NB4 (cell line): ENCODE data around the gene MMRN2.

Source experiments
- DNase-seq: peaks from one replicate; pipeline ENCODE4 v3.0.0; 2010; ENCODE audit warnings: low read depth
- H3K4me3 ChIP-seq: one replicate; pipeline ENCODE4 v1.5.1; 2011; ENCODE audit warnings: mild to moderate bottlenecking, low read depth, low read length, moderate library complexity
- MYC ChIP-seq: IDR thresholded peaks from 2 replicates; pipeline ENCODE4 v1.6.1; 2011; ENCODE audit warnings: low read depth, low read length
- POLR2A ChIP-seq: IDR thresholded peaks from 2 replicates; pipeline ENCODE4 v1.6.1; 2011; ENCODE audit warnings: mild to moderate bottlenecking; ENCODE audit not compliant: insufficient read length; ENCODE audit errors: extremely low read depth
- TF ChIP-seq, protein P1 (sequence below): IDR thresholded peaks from one replicate; pipeline ENCODE4 v1.5.1; 2012; ENCODE audit warnings: low read depth, low read length
- TF ChIP-seq, protein P2 (sequence below): IDR thresholded peaks from 2 replicates; pipeline ENCODE4 v1.6.1; 2011; ENCODE audit warnings: low read depth, low read length

MMRN2 gene

DNA sequence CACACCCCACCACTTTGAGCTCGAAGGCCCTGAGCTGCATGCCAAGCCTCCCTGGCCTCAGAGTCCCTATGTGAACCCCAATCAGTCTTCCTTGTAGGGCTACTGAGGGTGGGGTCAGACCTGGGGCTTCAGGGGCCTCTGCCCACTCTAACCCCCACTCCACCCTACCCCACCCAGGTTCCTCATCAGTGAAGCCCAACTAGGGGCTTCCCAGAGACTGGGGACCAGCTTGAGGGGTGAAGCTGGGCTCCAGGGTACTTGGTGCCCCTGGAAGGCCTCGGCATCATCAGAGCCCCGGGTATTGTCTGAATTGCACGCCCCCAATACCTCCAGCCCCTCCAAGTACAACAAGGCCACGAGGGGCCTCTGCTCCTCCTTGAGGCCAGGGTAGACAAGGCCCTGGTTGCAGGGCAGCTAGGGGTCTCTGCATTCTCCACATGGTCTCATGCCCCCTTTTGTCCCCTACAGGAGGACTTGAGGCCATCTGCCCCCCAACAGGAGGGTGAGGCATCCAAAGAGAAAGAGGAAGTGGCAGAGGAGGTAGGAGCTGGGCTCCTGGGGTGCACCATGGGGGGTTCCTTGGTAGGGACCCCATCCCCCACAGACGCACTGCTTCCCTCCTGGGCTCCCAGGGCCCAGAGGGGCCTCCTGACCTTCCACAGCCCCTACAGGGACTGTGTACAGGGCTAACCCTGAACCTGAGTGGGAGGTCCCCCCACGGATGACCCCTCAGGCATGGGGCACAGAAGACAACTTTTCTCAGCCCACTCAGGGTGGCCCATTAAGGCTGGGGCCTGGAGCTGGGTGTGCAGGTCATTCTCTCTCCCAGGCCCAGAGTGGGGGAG lies 4.9 kb upstream of the MMRN2 start:
- DNase-seq: peak; percentile 81
- H3K4me3 ChIP-seq: no peak overlapping the region
- no peak for TF ChIP-seq POLR2A
- TF ChIP-seq, protein P1, sequence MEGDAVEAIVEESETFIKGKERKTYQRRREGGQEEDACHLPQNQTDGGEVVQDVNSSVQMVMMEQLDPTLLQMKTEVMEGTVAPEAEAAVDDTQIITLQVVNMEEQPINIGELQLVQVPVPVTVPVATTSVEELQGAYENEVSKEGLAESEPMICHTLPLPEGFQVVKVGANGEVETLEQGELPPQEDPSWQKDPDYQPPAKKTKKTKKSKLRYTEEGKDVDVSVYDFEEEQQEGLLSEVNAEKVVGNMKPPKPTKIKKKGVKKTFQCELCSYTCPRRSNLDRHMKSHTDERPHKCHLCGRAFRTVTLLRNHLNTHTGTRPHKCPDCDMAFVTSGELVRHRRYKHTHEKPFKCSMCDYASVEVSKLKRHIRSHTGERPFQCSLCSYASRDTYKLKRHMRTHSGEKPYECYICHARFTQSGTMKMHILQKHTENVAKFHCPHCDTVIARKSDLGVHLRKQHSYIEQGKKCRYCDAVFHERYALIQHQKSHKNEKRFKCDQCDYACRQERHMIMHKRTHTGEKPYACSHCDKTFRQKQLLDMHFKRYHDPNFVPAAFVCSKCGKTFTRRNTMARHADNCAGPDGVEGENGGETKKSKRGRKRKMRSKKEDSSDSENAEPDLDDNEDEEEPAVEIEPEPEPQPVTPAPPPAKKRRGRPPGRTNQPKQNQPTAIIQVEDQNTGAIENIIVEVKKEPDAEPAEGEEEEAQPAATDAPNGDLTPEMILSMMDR: no peak
- TF ChIP-seq, protein P2, sequence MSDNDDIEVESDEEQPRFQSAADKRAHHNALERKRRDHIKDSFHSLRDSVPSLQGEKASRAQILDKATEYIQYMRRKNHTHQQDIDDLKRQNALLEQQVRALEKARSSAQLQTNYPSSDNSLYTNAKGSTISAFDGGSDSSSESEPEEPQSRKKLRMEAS: peak; percentile 48
- TF ChIP-seq MYC: 0 out of 2 replicates have a peak, but pooled peaks have one; percentile 35

DNA sequence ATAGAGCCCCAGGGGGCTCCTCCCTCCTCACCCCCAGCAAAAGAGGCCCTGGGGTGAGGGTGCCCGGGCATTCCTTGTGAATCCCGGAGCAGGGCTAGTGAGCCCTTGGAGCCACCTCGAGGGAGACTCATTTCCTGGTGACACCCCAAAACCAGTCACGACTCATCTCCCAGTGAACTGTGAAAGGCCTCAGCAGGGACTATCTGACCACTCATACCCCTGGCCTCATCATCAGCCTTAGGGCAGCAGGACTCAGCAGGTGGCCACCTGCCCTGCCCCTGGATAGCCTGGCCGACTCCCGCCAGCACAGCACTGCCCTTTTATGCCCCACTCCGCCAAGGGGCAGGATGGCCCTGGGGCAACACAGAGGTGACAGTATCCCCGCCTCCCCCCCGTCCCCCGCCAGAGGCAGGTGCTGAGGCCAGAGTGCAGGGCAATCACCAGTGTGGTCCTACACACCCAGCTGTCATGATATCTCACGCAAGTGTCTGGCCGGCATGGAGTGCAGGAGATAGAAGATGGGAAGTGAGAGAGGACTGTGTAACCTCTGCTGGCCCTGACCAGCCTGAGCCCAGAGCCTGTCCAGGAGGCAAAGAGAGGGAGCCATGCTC lies 4.2 kb upstream of the MMRN2 start:
- no peak for DNase-seq
- no peak for TF ChIP-seq MYC
- TF ChIP-seq, protein P1: no peak
- TF ChIP-seq POLR2A: no peak
- TF ChIP-seq, protein P2: no peak
- no peak overlapping the region for H3K4me3 ChIP-seq

DNA sequence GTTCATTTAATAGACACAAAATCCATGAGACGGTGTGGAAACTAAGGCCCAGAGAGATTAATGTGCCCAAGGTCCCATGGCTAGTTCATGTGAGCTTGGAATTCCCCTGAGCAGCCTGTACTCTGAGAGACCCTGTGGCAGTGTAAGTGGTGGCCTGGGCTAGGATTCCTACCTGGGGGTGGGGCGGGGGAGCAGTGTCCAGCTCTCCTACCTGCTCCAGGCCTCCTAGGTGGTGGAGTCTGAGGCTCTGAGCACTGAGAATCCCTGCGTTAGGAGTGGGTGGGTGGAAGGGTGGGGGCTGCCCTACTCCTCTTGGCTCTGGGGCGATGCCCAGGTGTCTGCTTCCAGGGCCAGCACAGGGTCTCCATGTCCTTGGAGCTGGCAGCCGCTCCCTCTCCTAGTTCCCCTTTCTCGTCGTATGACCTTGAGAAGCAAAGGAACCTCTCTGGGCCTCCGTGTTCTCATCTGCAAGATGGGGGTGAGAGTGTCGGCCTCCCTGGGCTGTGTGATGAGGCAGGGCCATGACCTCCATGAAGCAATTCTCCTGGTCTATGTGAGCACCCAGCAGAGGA lies 3.5 kb upstream of the MMRN2 start:
- DNase-seq: no peak
- TF ChIP-seq MYC: no peak
- no peak overlapping the region for H3K4me3 ChIP-seq

DNA sequence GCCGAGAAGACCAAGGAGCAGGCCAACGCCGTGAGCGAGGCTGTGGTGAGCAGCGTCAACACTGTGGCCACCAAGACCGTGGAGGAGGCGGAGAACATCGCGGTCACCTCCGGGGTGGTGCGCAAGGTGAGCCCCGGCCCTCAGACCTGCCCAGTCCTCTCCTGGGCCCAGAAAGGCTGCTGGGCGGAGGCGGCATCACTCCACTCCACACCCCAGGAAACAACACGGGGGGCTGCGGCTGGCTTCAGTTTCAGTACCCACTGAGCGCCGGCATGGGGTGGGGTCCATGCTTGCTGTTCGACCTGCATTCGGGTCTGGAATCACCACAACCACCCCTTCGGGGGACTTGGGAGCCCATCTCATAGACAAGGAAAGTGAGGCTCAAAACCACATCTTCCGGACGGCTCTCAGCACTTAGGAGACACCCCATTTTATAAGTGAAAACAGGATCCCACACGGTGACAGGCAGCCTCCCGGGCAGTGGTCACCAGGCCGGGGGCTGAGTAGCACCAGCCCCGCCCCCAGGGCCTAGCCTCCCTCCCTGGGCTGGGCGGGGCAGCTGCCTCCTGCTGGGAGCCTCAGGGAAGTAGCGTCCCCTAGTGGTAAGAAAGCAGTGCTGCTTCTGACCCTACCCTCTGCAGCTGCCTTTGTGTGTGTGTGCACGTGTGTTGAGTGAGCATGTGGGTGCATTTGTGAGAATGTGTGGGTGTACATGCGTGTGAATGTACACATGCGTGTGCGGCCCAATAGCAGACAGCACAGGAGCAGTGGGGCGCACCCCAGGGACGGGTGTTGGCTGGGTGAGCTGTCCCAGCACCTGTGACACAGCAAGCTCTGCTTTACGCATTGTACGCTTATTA lies 2.8 kb upstream of the MMRN2 start:
- H3K4me3 ChIP-seq: no peak overlapping the region
- DNase-seq: peak; percentile 91
- TF ChIP-seq MYC (peak; percentile 93), POLR2A (no peak)
- TF ChIP-seq, protein P2: peak; percentile 96
- TF ChIP-seq, protein P1: peak; percentile 99

DNA sequence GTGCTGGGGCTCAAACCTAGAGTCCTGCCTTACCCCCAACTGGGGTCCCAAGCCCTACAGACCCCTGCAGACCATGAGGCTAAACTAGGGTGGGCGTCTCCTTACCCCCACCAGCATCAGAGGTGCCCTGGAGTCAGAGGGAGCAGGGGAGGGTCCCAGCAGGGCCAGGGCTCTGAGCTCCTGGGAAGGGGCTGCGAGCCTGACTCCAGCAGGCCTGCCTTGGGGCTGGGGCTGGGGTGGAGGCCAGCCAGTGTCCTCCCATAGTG lies 2.3 kb upstream of the MMRN2 start:
- DNase-seq: no peak
- no peak overlapping the region for H3K4me3 ChIP-seq
- TF ChIP-seq MYC (no peak), POLR2A (no peak)
- TF ChIP-seq, protein P1: no peak
- TF ChIP-seq, protein P2: no peak
